Germinal center (tissue), 1 donor: ENCODE data around the gene SIGLEC1.

Source experiments
- DNase-seq: peaks from one replicate; pipeline ENCODE4 v3.0.0; 2012; ENCODE audit warnings: mixed read lengths, low spot score

SIGLEC1 gene

GRCh38 chr20:3744806-3745685 is 32.6 kb upstream of the SIGLEC1 start:
- DNase-seq: peak; percentile 82

- DNase-seq: no peak
Measured at GRCh38 chr20:3744037-3744436, 31.6 kb upstream of the SIGLEC1 start.

GRCh38 chr20:3743251-3743650 is 30.9 kb upstream of the SIGLEC1 start:
- no peak for DNase-seq

GRCh38 chr20:3741836-3742458 is 29.5 kb upstream of the SIGLEC1 start:
- DNase-seq: no peak

GRCh38 chr20:3740615-3741301 is 28.4 kb upstream of the SIGLEC1 start:
- no peak for DNase-seq

- no peak for DNase-seq
Measured at GRCh38 chr20:3739926-3740451, 27.6 kb upstream of the SIGLEC1 start.

- no peak for DNase-seq
Measured at GRCh38 chr20:3739054-3739925, 26.9 kb upstream of the SIGLEC1 start.

- no peak for DNase-seq
Measured at GRCh38 chr20:3738111-3739053, 26.0 kb upstream of the SIGLEC1 start.

- DNase-seq: no peak
Measured at GRCh38 chr20:3735768-3736167, 23.4 kb upstream of the SIGLEC1 start.

GRCh38 chr20:3734111-3734843 is 21.9 kb upstream of the SIGLEC1 start:
- DNase-seq: no peak

GRCh38 chr20:3733119-3733995 is 21.0 kb upstream of the SIGLEC1 start:
- DNase-seq: no peak

GRCh38 chr20:3732327-3733118 is 20.1 kb upstream of the SIGLEC1 start, which contains the start of gene HSPA12B:
Gene HSPA12B, plus strand, starts transcription at chr20:3732685. Its CDS starts 5,990 bp downstream, at chr20:3738675.
- DNase-seq: no peak

GRCh38 chr20:3731944-3732326 is 19.5 kb upstream of the SIGLEC1 start:
- DNase-seq: no peak

GRCh38 chr20:3730803-3731672 is 18.6 kb upstream of the SIGLEC1 start:
- no peak for DNase-seq

- DNase-seq: no peak
Measured at GRCh38 chr20:3729811-3730540, 17.6 kb upstream of the SIGLEC1 start.

GRCh38 chr20:3729378-3729777 is 17.0 kb upstream of the SIGLEC1 start:
- no peak for DNase-seq
